HG03521 (cell line): ENCODE measurements around the gene DLGAP5.

Experiments used
- ATAC-seq: cut with Tn5 transposase; IDR thresholded peaks from one replicate; pipeline ENCODE4 v1.9.1; 2021; ENCODE audit warnings: mild to moderate bottlenecking, moderate library complexity; ENCODE audit not compliant: unreplicated experiment

The DLGAP5 gene

DNA sequence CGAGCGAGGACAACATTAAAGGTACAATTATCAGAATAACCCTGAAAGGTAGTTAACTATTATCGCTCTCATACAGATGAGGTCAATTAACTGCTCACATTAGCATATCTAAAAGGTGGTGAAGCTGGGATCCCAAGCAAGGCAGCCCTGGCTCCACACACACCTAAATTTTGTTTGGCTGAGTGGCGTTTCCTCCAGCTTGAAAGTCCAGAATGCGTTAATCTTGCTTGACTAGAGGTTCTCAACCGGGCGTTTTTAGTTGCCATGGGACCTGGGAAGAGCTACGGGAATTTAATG, 531 bp downstream of the DLGAP5 start:
- no peak for ATAC-seq

DNA sequence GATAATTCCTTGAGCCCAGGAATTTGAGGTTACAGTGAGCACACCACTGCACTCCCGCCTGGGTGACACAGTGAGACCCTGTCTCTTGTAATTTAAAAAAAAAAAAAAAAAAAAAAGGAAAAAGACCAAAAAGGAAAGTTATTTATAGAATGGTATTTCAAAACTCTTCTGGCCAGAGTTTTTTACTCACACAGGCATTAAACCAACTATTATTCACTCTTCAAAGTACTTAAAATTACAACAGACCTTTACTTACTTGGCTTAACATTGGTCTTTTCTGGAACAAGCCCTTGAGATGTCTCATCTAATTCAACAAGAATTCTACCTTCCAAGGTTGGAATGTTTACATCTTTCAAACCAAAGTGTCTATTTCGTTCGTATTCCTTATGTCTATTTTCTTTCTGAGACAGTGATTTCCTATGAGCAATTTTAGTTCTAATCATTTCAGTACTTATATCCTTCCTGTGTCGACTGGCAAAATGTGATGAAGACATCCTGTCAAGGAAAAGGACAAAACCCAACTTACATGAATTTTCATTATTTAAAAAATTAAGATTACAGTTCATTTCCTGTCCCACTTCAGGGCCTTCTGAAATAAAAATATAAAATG, 2.6 kb downstream of the DLGAP5 start:
- no peak for ATAC-seq

DNA sequence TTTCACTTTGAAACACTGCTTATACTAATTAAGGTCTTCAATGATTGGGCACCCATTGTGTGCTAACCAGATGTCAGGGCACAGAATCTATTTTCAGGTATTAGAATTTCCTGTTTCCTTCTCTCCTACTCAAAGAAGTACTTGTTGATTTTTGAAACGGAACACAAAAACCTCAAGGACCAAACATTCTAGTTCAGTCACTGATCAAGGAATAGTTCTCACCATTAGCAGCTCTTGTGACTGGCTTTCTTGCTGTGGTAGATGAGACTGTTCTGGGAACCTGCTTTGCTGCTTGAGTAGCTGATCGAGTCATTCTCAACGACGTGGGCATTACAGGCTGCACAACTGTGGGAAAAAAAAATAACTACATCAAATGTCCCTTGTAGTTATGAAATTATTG, 11.0 kb downstream of the DLGAP5 start:
- no peak for ATAC-seq

DNA sequence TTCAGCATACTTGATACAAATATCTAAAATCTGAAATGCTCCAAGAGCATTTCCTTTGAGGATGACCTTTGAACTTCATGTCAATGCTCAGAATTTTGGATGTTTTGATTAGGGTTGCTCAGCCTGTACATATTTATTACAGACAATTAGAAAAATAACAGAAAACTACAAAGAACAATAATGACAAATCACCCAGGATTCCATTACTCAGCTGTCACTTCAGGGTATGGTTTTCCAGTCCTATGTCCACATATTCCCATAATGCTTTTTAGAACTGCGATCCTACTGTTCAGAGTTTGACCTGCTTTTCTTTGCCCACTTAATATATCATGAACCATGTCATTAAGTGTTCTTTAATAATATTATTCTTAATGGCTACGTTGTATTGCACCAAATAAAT, 11.4 kb downstream of the DLGAP5 start:
- no peak for ATAC-seq

DNA sequence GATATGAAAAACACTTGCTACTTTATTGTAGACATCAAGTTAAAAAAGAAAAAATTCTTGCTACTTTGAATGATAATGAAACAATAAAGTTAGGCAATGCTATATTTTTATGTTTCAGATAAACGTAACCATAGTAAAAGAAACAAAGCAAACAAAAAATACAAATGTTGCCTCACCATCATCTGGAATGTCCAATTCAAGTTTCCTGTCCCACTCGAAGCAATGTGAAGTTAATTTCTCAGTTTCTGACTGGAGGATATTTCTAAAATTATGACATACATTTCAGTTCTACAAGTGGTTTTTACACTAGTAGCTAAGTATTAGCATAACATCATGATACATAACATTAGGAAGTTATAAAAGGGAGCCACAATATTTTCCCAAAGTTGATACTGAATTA, 20.9 kb downstream of the DLGAP5 start:
- ATAC-seq = no peak

DNA sequence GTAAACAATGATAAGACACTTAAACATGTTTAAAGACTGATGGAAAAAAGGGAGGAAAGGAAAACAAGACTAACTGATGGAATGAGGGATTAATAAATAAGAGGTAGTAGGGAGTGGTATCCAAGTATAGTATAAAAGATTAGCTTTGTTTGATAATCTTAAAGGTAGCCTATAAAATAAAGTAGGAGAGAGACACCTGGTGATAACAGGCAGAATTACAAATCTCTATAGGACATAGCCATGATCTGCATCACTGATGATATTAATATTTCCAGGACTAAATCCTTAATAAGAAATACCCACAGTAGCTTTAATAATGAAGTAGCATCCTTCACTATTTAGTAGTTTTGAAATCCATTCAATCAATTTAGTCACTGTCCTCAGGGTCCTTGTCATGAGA, 30.4 kb downstream of the DLGAP5 start:
- ATAC-seq = no peak

DNA sequence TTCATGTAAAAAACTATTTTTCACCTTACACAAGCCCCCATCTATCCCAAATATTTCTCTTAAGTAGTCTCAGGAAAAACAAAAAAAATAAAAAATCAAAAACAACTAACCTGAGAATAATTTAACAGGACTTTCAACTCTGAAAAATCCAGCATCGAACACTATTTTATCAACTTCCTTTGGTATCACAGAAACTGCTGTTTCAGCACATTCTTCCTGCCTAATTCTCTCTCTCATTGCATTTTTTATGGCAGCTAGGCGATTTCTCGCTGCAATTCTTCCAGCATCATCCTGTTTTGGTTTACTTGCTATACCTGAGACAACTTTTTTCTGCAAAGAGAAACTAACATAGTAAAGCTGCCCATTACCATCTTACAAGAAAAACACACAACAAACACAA, 33.0 kb downstream of the DLGAP5 start:
- no peak for ATAC-seq

DNA sequence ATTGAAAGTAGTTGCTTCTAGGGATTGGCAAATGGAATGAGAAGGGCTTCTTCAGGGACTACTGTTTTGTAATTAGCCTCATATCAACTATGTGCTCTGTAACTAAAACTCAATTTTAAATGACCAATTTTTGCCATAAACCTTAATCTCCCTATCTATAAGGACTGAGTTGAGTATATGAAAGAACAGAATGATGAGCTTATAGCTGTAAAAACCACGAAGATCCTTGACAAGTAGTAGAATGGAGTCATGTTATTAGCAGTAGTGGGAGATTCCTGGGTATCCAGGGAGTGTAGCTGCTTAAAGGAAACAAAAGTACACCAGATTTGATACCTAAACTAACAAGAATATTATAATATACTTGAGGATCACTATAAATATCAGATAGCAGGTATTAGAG, 34.3 kb downstream of the DLGAP5 start:
- no peak for ATAC-seq

DNA sequence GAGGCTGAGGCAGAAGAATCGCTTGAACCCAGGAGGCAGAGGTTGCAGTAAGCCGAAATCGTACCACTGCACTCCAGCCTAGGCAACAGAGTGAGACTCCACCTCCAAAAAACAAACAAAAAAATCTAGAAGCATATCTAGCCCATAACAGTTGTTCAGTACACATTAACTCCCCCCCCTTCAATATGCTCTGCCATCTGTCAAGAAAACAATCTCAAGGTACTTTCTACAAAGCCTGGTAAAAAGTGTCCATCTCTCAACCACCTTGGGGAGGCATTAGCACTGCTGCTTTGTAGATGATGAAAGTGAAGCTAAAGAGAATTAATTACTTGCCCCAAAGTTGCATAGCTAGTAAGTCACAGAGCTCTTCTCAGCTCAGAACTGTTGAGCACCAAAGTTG, 37.4 kb downstream of the DLGAP5 start:
- ATAC-seq = no peak

DNA sequence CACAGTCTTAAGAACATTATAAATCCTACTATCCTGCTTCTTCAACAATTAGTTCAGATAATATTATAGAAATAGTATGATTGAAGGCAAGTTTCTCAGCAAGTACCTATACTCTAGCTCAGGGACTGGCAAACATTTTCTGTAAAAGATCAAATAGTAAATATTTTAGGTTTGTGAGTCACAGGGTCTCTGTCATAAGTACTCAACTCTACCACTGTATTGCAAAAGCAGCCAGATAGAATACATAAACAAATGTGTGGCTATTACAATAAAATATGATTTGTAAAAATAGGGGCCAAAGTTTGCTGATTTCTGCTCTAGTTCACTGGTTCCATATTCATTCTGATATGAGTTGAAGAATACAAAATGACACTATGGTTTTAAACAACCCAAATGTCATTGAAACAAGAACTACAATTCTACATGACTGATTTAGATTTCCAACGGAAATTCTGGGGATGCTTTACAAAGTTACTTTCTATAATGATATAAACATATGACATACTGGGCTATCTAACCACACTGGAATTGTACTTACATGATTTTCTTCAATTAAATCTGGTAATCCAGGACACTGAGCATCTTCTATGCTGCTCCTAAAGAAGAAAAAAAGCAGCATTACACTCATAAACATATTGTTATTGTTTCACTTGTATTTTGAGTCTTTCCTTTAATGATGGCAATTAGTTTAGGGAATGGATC, 39.2 kb downstream of the DLGAP5 start:
- ATAC-seq = no peak

DNA sequence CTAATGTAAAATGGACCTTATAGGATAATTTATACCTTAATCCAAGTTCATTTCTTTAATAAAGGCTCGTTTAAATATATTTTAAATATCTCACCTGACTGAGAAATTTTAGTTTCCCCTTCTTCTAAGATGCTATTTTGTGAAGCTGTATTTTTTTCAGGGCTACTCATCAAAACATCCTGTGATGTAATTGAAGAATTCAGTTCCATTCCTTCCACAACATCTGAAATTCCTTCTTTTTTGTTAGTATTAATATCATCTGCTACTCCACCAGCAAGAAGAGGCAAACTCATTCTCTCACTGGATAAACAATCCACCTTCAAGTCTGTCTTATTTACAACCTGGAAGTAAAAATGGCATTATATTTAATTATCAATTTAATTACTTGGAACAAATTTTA, 39.8 kb downstream of the DLGAP5 start:
- ATAC-seq = no peak

DNA sequence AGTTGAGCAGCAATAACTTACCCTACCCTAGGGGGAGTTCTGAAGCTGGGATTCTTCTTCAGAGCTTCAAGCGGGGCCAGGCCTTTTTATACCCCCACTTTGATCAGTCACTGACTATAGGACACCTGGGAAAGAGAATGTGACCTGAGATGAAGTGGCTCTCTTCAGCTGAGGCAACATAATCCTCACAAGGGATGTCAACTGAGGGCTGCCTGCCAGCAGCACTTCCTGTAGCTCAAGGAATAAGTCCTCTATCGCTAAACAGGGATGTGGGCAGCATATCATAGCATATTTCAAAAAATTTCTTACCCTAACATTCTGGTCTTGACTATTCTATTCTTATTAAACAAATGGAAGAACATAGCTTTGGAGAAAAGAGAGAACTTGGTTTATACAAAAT, 45.0 kb downstream of the DLGAP5 start:
- ATAC-seq = no peak

DNA sequence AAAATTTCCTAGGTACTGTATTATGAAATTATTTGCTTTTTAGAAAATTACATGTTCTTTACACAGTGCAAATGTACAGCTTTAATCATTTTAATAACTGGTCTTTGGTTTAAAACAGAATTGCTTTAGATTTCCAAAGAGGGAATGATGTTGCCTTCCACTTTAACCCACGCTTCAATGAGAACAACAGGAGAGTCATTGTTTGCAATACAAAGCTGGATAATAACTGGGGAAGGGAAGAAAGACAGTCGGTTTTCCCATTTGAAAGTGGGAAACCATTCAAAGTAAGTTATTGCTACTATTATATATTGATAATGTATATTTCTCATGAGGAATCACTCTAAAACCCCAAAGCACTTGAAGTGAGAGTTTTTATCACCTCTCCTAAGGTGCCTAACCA, 48.9 kb downstream of the DLGAP5 start:
- ATAC-seq = no peak

DNA sequence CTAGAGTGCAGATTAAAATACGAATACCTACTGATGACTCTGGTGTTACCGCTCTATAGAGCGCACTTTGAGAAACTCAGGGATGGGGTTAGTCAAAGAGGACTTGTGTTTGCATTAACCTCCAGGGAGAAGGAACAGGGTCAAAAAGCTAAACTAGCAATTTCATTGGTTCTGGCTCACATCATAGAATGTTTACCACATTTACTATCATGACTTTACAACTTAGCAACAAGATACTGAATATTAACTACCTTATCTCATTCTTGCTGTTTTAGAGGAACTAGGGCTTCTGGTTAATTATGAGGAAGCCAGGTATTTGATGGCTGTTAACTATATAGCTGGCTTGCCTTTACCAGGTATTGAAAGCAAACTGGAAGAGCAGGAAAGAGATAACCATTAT, 49.6 kb downstream of the DLGAP5 start:
- no peak for ATAC-seq

DNA sequence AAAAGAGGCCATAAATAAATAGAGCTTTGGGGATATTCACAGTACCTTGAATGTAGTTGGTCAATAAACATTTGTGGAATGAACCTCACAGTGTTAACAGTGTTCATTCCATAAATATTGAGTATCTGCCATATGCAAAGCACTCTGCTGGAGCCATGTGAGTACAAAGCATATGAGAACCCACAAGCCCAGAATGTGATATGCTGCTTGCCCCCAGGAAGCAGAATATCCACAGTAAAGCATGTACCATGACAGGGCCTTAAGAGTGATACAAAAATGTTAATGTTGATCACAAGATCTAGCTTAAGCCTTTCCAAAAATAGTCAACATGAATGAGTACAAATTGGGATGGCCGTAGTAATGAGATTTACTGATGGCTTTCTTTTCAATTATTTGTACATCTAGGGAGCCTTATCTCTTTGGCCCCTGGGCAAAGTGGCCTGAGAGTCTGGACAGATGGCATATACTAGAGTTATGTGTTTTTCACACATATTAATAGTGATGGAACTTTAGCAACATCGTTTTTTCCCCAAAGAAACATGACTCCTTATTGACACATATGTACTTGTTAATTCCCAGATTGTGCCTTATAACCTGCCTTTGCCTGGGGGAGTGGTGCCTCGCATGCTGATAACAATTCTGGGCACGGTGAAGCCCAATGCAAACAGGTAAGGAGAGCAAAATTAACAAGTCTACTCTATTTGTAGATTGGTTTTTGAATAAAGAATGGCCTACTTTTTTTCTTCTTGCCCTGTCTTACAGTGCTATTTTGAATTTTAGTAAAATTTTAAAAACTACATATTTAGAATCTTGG, 51.5 kb downstream of the DLGAP5 start:
- no peak for ATAC-seq

DNA sequence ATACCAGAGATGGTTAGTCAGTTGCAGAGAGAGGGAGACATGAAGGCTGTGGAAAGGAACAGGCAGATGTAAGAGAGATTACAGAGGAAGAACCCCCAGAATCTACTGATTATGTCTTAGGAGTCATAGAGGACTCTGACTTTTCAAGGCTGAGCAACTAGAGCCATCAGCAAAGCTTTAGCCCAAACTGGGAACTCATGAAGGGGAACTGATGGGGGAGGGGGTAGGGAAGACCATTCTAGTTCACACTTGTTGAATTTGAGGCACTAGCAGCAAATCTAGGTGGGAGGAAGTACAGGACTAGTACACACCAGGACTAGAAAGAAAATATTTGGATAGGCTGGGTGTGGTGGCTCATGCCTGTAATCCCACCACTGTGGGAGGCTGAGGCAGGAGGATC, 52.2 kb downstream of the DLGAP5 start:
- no peak for ATAC-seq

DNA sequence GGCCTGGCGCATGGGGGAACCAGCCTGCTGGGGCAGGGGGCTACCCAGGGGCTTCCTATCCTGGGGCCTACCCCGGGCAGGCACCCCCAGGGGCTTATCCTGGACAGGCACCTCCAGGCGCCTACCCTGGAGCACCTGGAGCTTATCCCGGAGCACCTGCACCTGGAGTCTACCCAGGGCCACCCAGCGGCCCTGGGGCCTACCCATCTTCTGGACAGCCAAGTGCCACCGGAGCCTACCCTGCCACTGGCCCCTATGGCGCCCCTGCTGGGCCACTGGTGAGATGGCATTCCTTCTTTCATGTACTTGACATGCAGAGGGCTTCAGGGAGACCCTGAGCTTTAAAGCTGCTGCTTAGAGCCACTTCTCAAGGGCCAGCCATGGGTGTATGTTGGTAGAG, 53.3 kb downstream of the DLGAP5 start:
- ATAC-seq = no peak

DNA sequence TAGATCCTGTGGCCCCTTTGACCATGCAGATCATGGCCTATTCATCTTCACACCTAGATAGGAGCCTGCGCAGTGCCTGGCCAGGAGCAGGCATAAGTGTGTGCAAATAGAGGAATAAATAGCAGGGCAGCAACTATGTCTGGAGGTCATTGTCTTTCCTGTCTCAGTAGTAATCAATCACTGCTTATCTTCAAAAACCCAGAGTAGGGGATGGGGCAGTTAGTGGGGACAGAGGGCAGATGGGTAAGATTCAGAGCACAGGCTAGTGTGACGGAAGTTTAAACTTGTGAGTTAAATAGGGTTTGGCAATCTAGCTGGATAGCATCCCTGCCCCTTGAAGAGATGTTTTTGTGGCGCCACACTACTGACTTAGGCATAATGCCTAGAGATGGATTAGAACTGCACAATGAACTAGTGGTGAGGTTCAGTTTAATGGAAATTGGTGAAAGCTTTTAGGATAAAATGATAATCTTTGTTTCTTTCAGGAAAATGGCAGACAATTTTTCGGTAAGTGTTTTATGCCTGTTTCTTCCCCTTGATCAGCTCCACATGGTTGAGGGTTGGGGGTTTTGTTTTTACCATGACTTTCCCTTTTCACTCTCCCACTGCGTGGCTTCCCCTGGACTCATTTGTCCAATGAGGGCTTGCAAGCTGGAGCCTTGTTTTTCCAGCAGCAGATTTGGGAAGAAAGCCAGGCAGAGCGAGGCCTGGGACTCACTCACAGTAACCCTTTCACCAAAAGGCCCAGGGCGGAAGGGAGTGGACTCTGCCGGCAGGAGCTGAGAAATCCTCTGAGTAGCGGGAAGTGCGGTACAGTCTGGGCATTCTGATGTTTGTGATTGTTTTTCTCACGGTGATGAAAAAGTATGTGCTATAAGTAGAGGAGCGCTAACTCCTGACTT, 54.2 kb downstream of the DLGAP5 start:
- ATAC-seq = no peak

DNA sequence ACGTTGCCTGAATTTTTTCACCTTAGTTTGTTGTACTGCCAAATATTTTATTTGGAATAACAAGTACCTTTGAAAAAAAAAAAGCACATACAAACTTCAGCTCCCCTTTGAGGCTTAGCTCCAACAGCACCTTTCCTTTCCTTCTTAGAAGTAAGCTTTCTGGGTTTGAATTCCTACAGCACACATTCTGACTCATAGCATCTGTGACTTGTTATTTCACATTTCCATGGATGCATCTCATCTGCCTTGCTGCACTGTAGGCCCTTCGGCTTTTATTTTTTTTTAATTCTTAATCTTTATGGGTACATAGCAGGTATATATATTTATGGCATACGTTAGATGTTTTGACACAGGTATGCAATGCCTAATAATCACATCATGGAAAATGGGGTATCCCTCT, 55.1 kb downstream of the DLGAP5 start:
- ATAC-seq = no peak

DNA sequence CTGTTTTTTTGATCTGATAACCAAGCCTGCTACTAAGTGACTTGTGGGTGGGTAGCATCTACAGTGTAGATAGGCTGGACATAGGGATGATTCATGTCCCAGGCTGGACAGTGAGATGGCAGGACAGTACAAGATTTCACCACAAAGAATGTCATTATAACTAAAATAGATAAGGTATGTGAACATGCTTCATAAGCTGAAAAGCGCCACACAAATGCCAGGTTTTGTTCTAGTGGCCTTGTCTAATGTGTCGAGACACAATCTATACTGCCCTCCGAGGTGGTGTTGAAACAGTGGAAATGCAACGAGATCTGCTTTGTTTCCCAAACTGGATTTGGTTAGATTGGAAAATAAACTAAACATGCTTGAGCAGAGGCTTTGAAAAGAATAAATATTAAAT, 58.0 kb downstream of the DLGAP5 start:
- no peak for ATAC-seq

DNA sequence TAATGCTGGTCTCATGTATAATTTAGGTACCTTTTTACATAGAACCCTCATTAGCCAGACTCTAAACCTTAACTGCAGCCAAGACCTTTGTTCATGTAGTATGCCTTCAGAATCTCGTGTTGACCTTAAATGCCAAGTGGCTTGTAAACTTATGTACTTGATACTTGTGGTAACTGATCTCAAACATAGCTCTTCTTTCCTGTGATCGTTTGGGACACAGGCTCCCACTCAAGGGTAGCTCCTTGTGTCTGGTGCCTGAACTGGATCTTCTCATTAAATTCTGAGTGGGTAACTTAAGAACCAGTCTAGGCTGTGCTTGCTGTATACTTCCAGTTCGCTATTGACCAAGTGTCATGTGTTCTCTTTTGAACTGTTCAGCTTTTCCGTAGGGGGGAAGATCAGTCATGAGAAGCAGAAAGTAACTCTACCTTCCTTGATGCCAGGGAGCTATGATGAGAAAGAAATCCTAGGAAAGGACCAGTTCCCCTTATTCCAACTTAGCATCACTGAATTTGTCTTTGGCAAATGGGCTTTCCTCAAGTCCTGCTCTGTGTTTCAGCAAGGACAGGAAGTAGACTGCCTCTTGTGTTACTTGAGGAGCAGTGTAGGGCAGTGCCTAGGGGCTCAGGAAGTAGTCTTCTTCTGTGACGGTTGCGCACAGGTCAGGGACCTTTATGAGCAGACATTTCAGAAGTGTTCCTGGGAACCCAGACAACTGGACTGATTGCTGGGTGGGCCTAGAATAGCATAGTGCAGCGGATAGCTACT, 59.8 kb downstream of the DLGAP5 start:
- ATAC-seq = no peak
